Tibial nerve (tissue), 4 donors: ENCODE results near the gene XAGE3. TPM values are rescaled to one million over a fixed set of nuclear protein-coding genes. Genes with fewer than 3 reads are reported as not detected.
"Not testable (repeated sequence)": the region's sequence is repeated elsewhere in the genome, so short reads cannot be mapped to it uniquely, and the experiment has no call there.

Source experiments
- DNase-seq, 2 donors: peaks; one replicate each; pipeline ENCODE4 v3.0.0-alpha.2; 2019; ENCODE audit warnings: low spot score in 2 of 2
- H3K27ac ChIP-seq, 4 donors: fragments of 200-600 bp; sonication (generic) in 3 of 4; one replicate each; pipeline ENCODE4 v1.5.1; 2017 to 2019; ENCODE audit warnings: mild to moderate bottlenecking in 1 of 4
- H3K27me3 ChIP-seq, 2 donors: fragments of 200-600 bp; sonication (generic) in 1 of 2; one replicate each; pipeline versions ENCODE4 v1.5.1 to v1.6.0; 2017 to 2019
- H3K36me3 ChIP-seq, 3 donors: fragments of 200-600 bp; sonication (generic); one replicate each; pipeline ENCODE4 v1.5.1; 2018 to 2019
- H3K4me1 ChIP-seq, 4 donors: fragments of 200-600 bp; sonication (generic) in 3 of 4; one replicate each; pipeline ENCODE4 v1.5.1; 2017 to 2019
- H3K4me3 ChIP-seq, 4 donors: fragments of 200-600 bp; sonication (generic) in 3 of 4; one replicate each; pipeline ENCODE4 v1.5.1; 2017 to 2019; ENCODE audit warnings: mild to moderate bottlenecking in 1 of 4, moderate library complexity in 1 of 4
- H3K9me3 ChIP-seq, 4 donors: fragments of 200-600 bp; sonication (generic) in 3 of 4; one replicate each; pipeline ENCODE4 v1.5.1; 2017 to 2019
- CTCF ChIP-seq, 5 experiments: fragments of 200-600 bp in 3 of 5; fragments of 450-650 bp in 2 of 5; sonication (generic) in 3 of 5; IDR thresholded peaks; one replicate each; pipeline ENCODE4 v1.5.1; 2016 to 2019; ENCODE audit warnings: antibody characterized with exemption in 5 of 5, mild to moderate bottlenecking in 3 of 5, moderate library complexity in 2 of 5
- EP300 ChIP-seq, 2 donors: sonication (generic); formaldehyde crosslinking; IDR thresholded peaks; one replicate each; pipeline ENCODE4 v1.6.1; 2017; ENCODE audit warnings: antibody characterized with exemption in 2 of 2, mild to moderate bottlenecking in 1 of 2
- POLR2A ChIP-seq, 2 donors: fragments of 450-650 bp; IDR thresholded peaks; one replicate each; pipeline ENCODE4 v1.6.1; 2017; ENCODE audit warnings: antibody characterized with exemption in 2 of 2, mild to moderate bottlenecking in 2 of 2, moderate library complexity in 2 of 2
- WGBS, 2 donors: methylation state at CpG; one replicate each; pipeline ENCODE4 v1.1.5; 2018; 5-methylcytosine and 5-hydroxymethylcytosine counted together
- total RNA-seq, 4 donors: library from RNA; depleted of rRNA; stranded (reverse); fragments of >200 nt; gene quantifications; one replicate each; pipeline ENCODE4 v1.1.0, GENCODE V29; 2016

XAGE3 gene
- total RNA-seq, 4 donors from 2014 or later = not detected

DNA sequence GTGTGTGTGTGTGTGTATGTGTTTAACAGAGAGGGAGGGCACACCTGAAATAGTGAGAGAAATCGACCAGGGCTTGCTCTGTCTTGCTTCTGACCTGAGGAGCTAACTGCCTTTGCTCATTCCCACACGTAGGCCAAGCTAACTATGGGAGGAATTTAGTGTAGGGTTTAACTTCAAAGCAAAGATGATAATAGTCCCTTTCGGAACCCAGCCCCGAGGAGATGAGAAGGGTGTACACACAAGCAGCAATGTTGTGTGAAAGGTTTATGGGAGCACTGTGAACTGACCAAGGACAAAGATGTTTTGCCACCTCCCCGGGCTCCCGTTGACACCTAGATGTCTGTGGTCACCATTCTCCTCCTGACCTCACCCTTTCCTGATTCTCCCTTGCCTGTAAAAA lies 8.5 kb upstream of the XAGE3 start:
- 37 to 56% methylated on average over 6 of the region's 6 CpGs for WGBS, 2 donors
- not testable (repeated sequence) for H3K4me3 ChIP-seq

DNA sequence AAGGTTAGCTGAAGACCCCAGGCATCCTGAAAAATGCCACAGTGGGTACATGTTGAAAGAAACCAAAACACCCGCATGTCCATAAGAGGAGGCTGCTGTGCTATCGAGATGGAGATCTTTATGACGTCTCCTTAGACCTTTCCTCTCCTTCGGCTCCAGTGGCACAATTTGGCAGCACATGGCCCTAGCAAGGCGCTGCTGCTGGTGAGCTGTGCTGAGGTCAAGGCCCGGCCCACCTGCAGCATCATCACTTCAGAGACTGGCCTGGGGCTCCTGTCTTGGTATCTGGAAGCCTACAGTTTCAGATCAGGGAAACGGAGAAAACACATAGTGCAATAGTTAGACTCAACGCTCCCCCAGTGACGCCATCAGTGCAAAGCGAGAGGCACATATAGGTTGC lies 7.6 kb upstream of the XAGE3 start:
- H3K4me1 ChIP-seq, DNase-seq, H3K4me3 ChIP-seq, H3K27ac ChIP-seq, H3K36me3 ChIP-seq, H3K9me3 ChIP-seq: not testable (repeated sequence)
- WGBS, 2 donors = 73 to 78% methylated on average over 5 to 10 of the region's 10 CpGs
- peaks cover 0 to 42% of the 10 kb centered on the region in 2 donors for H3K27me3 ChIP-seq

More for the DNA sequence above, 8.5 kb upstream of the XAGE3 start:
- H3K27ac ChIP-seq, H3K36me3 ChIP-seq, H3K4me1 ChIP-seq, H3K9me3 ChIP-seq, DNase-seq: not testable (repeated sequence)
- H3K27me3 ChIP-seq = peaks cover 0 to 32% of the 10 kb centered on the region in 2 donors

- Histone ChIP-seq H3K27me3 (peaks cover 0 to 44% of the 10 kb centered on the region in 2 donors), H3K36me3 (no peaks in the 10 kb centered on the region)
- TF ChIP-seq POLR2A (IDR thresholded peaks at IDR 0.05) (no peak), CTCF (IDR thresholded peaks at IDR 0.05) (no peak), EP300 (IDR thresholded peaks at IDR 0.05) (no peak)
Measured at GRCh38 chrX:52874661-52875060, 6.8 kb upstream of the XAGE3 start.

GRCh38 chrX:52873825-52874224 lies 5.9 kb upstream of the XAGE3 start:
- not testable (repeated sequence) for DNase-seq, H3K4me3 ChIP-seq, H3K36me3 ChIP-seq, H3K27ac ChIP-seq, H3K4me1 ChIP-seq, H3K9me3 ChIP-seq
- peaks cover 0 to 44% of the 10 kb centered on the region in 2 donors for H3K27me3 ChIP-seq

More at GRCh38 chrX:52874661-52875060, 6.8 kb upstream of the XAGE3 start:
- 76 to 78% methylated on average over 5 of the region's 5 CpGs for WGBS, 2 donors
- Histone ChIP-seq H3K4me1 (no peaks in the 10 kb centered on the region), H3K4me3 (no peak overlapping the region), H3K27ac (no peak overlapping the region), H3K9me3 (no peaks in the 10 kb centered on the region)
- no peak for DNase-seq

GRCh38 chrX:52870046-52870445 lies 2.2 kb upstream of the XAGE3 start:
- TF ChIP-seq CTCF (IDR thresholded peaks at IDR 0.05) (no peak), EP300 (IDR thresholded peaks at IDR 0.05) (no peak), POLR2A (IDR thresholded peaks at IDR 0.05) (no peak)
- 45 to 54% methylated on average over 1 of the region's 1 CpG for WGBS, 2 donors

GRCh38 chrX:52865343-52865998 lies 2.4 kb downstream of the XAGE3 start:
- DNase-seq = no peak
- Histone ChIP-seq H3K36me3 (no peaks in the 10 kb centered on the region), H3K4me3 (no peak overlapping the region), H3K27ac (no peak overlapping the region), H3K9me3 (no peaks in the 10 kb centered on the region), H3K27me3 (peaks cover 0 to 17% of the 10 kb centered on the region in 2 donors), H3K4me1 (no peaks in the 10 kb centered on the region)
- no peak for TF ChIP-seq EP300 (IDR thresholded peaks at IDR 0.05)
- TF ChIP-seq CTCF (IDR thresholded peaks at IDR 0.05) = no peak
- no peak for TF ChIP-seq POLR2A (IDR thresholded peaks at IDR 0.05)
- 52 to 61% methylated on average over 6 of the region's 6 CpGs for WGBS, 2 donors

More at GRCh38 chrX:52870046-52870445, 2.2 kb upstream of the XAGE3 start:
- H3K27ac ChIP-seq = no peak overlapping the region
- no peaks in the 10 kb centered on the region for H3K4me1 ChIP-seq
- peaks cover 0 to 42% of the 10 kb centered on the region in 2 donors for H3K27me3 ChIP-seq
- H3K36me3 ChIP-seq = no peaks in the 10 kb centered on the region
- DNase-seq = no peak
- no peaks in the 10 kb centered on the region for H3K9me3 ChIP-seq
- H3K4me3 ChIP-seq = no peak overlapping the region

DNA sequence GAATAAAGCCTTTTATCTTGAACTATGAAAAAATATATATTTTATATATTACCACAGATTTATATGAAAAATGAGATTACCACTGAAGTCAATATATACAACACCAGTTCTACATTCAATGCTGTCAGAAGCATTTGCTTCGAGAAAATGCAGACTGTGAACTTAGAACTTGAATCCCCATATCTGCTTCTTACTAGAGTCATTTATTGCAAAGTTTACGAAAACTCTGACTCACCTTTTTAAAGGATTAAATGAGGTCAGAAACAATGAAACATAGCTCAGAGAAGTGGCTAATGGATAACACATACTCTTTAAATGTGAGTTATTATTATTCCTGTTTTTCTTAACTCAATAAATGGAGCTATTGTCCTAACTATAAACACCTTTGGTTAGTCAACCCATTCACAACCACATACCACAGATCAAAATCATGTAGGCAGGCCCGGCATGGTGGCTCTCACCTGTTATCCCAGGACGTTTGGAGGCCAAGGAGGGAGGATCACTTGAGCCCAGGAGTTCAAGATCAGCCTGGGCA lies 10.8 kb downstream of the XAGE3 start:
- not testable (repeated sequence) for DNase-seq, H3K27ac ChIP-seq, H3K9me3 ChIP-seq, H3K36me3 ChIP-seq, H3K4me3 ChIP-seq, H3K4me1 ChIP-seq
- 47 to 55% methylated on average over 4 of the region's 4 CpGs for WGBS, 2 donors
- H3K27me3 ChIP-seq = peaks cover 0 to 26% of the 10 kb centered on the region in 2 donors
